HepG2 (cell line): ENCODE measurements around the gene LRRC32. TPM values are rescaled to one million over a fixed set of nuclear protein-coding genes. Genes with fewer than 3 reads are reported as not detected.

Source experiments
- ATAC-seq: fragments of 200-7000 bp; cut with Tn5 transposase; 3 replicates; pipeline ENCODE4 v1.9.1; 2020; ENCODE audit warnings: mild to moderate bottlenecking, moderate library complexity
- BruUV-seq: library from RNA; stranded (reverse); fragments of 400-500 nt; replicated peaks from 2 replicates; lab custom pipeline; 2021; lab: Mats Ljungman, UMichigan
- CTCF ChIA-PET: fragments of 300-600 bp; formaldehyde crosslinking; extraction: SDS; loops from one replicate; lab custom pipeline; 2021; ENCODE audit warnings: low total read pairs, inconsistent platforms, low intra/inter-chr PET ratio; lab: Yijun Ruan, JAX
- POLR2A ChIA-PET: fragments of 350-600 bp; sonication (Branson Sonifier 250); formaldehyde crosslinking; loops from one replicate; lab custom pipeline; 2020; ENCODE audit warnings: antibody characterized with exemption, inconsistent platforms; lab: Yijun Ruan, JAX
- DNase-seq: peaks from one replicate; pipeline ENCODE4 v3.0.0-alpha.2; 2015; ENCODE audit warnings: low spot score
- FAIRE-seq: peaks from 3 replicates; lab custom pipeline; 2011; peaks lifted over from hg19 to GRCh38; lab: Jason Lieb, UNC
- H2AFZ ChIP-seq: one replicate; pipeline ENCODE4 v1.6.1; 2011; ENCODE audit warnings: low read length, inconsistent platforms
- H3K27ac ChIP-seq: fragments of 300-600 bp; 3 replicates; pipeline ENCODE4 v1.8.0; 2011; ENCODE audit warnings: mixed run types, mild to moderate bottlenecking, mixed read lengths, low read length, inconsistent platforms; ENCODE audit not compliant: insufficient read depth; ENCODE audit errors: extremely low read length
- H3K27me3 ChIP-seq, 2 experiments: fragments of 200-600 bp in 1 of 2; 2 replicates in 1 of 2; 3 replicates in 1 of 2; pipeline versions ENCODE4 v1.6.0 to v1.8.0; 2011; ENCODE audit warnings: low read length in 2 of 2, mild to moderate bottlenecking in 2 of 2, moderate library complexity in 2 of 2, inconsistent platforms in 1 of 2; ENCODE audit not compliant: insufficient read depth in 2 of 2, control insufficient read depth in 1 of 2
- H3K36me3 ChIP-seq, 2 experiments: fragments of 200-600 bp in 1 of 2; replicated peaks in 1 of 2; 2 replicates in 1 of 2; 3 replicates in 1 of 2; pipeline versions ENCODE4 v1.5.1 to v1.8.0; 2011; ENCODE audit warnings: low read length in 2 of 2, inconsistent platforms in 1 of 2; ENCODE audit not compliant: insufficient read depth in 2 of 2, control insufficient read depth in 1 of 2
- H3K4me1 ChIP-seq: 2 replicates; pipeline ENCODE4 v1.5.1; 2012; ENCODE audit warnings: low read length, inconsistent platforms; ENCODE audit not compliant: insufficient read depth
- H3K4me2 ChIP-seq: 2 replicates; pipeline ENCODE4 v1.6.0; 2011; ENCODE audit warnings: low read depth, low read length, inconsistent platforms
- H3K4me3 ChIP-seq, 3 experiments: fragments of 200-600 bp in 1 of 3; sonication (generic), shearing (Covaris generic) in 1 of 3; replicated peaks in 1 of 3; 2 replicates each; pipeline ENCODE4 v1.5.1; 2011 to 2016; ENCODE audit warnings: low read length in 3 of 3, inconsistent platforms in 2 of 3, low read depth in 2 of 3, mild to moderate bottlenecking in 2 of 3, control low read depth in 1 of 3, mixed read lengths in 1 of 3; ENCODE audit not compliant: insufficient read depth in 1 of 3
- H3K79me2 ChIP-seq: one replicate; pipeline ENCODE4 v1.6.1; 2011; ENCODE audit warnings: low read length, inconsistent platforms; ENCODE audit not compliant: insufficient read depth
- H3K9ac ChIP-seq: 2 replicates; pipeline ENCODE4 v1.6.0; 2011; ENCODE audit warnings: mild to moderate bottlenecking, low read depth, low read length, inconsistent platforms; ENCODE audit not compliant: insufficient read depth
- H3K9me3 ChIP-seq: 2 replicates; pipeline ENCODE4 v1.5.1; 2012; ENCODE audit warnings: mild to moderate bottlenecking, low read length
- H4K20me1 ChIP-seq: 2 replicates; pipeline ENCODE4 v1.6.0; 2011; ENCODE audit warnings: inconsistent platforms, mild to moderate bottlenecking, low read length, moderate library complexity; ENCODE audit not compliant: insufficient read depth
- ATF7 ChIP-seq, 2 experiments: fragments of 450-650 bp in 1 of 2; sonication (generic) in 1 of 2; formaldehyde crosslinking in 1 of 2; IDR thresholded peaks; 2 replicates each; pipeline versions ENCODE4 v1.4.0 to v1.6.1; 2016 to 2020; ENCODE audit warnings: antibody characterized with exemption in 1 of 2, mild to moderate bottlenecking in 1 of 2, missing genetic modification reagents in 1 of 2
- CREB1 ChIP-seq, 2 experiments: fragments of 450-650 bp in 1 of 2; IDR thresholded peaks; 2 replicates each; pipeline ENCODE4 v1.6.1; 2016 to 2017; ENCODE audit warnings: control low read depth in 1 of 2, mild to moderate bottlenecking in 1 of 2, missing compliant biosample characterization in 1 of 2, missing genetic modification characterization in 1 of 2
- KLF11 ChIP-seq: IDR thresholded peaks from 2 replicates; pipeline ENCODE4 v1.6.1; 2016; ENCODE audit warnings: missing compliant biosample characterization
- NFAT5 ChIP-seq: sonication (generic); formaldehyde crosslinking; IDR thresholded peaks from 2 replicates; pipeline ENCODE4 v1.4.0; 2020; ENCODE audit warnings: missing genetic modification reagents
- NFIC ChIP-seq: IDR thresholded peaks from 2 replicates; pipeline ENCODE4 v1.6.1; 2012; ENCODE audit warnings: mild to moderate bottlenecking, low read length, inconsistent platforms
- PHF5A ChIP-seq: IDR thresholded peaks from one replicate; pipeline ENCODE4 v1.6.1; 2018; ENCODE audit warnings: low read depth, missing genetic modification reagents; ENCODE audit not compliant: unreplicated experiment
- TCF7 ChIP-seq: sonication (generic); IDR thresholded peaks from 2 replicates; pipeline ENCODE4 v1.6.1; 2016; ENCODE audit warnings: antibody characterized with exemption, low read depth
- ZNF274 ChIP-seq: sonication (generic); formaldehyde crosslinking; IDR thresholded peaks from 2 replicates; pipeline ENCODE4 v1.5.1; 2020; ENCODE audit warnings: mild to moderate bottlenecking, missing genetic modification reagents
- ZNF501 ChIP-seq: sonication (generic); formaldehyde crosslinking; IDR thresholded peaks from 2 replicates; pipeline ENCODE4 v1.5.1; 2020; ENCODE audit warnings: mild to moderate bottlenecking, moderate library complexity, missing genetic modification reagents
- ZSCAN22 ChIP-seq: sonication (generic); formaldehyde crosslinking; IDR thresholded peaks from 2 replicates; pipeline ENCODE4 v1.4.0; 2020; ENCODE audit warnings: mild to moderate bottlenecking, missing genetic modification reagents
- WGBS: methylation state at CpG from one replicate; pipeline ENCODE4 v1.1.6; 2017; ENCODE audit warnings: low lambda C conversion rate; 5-methylcytosine and 5-hydroxymethylcytosine counted together
- in situ Hi-C: cut with HindIII; loops from 2 replicates; pipeline ENCODE4 v1.10.0; 2017; ENCODE audit warnings: low pct_unique_long_range_greater_than_20kb; ENCODE audit not compliant: extremely low pct_ligation_motif_present
- intact Hi-C: fragments of 100-400 bp; cut with micrococcal nuclease; formaldehyde crosslinking; loops from one replicate; pipeline ENCODE4 v1.10.0; 2022; ENCODE audit not compliant: unreplicated experiment
- polyA plus RNA-seq, 8 experiments: library from polyadenylated mRNA; depleted of rRNA in 3 of 8; stranded (reverse) in 7 of 8; unstranded in 1 of 8; fragments of >200 nt; fragmentation: Illumina TruSeq in 4 of 8; extraction: Trizol in 4 of 8; gene quantifications; 2 replicates each; pipeline versions ENCODE4 v1.2.1 to v1.2.3, GENCODE V29; 2011 to 2016; ENCODE audit warnings: low read depth in 4 of 8, missing spikeins in 1 of 8, mixed read lengths in 1 of 8; ENCODE audit not compliant: insufficient read depth in 1 of 8
- total RNA-seq, 5 experiments: library from RNA; depleted of rRNA; stranded (reverse); fragments of >200 nt; fragmentation: Illumina TruSeq; extraction: Trizol; gene quantifications; 2 replicates each; pipeline ENCODE4 v1.2.3, GENCODE V29; 2016; ENCODE audit warnings: low read depth in 1 of 5
- TF ChIP-seq, protein P1 (sequence below): sonication (generic); formaldehyde crosslinking; IDR thresholded peaks from 2 replicates; pipeline ENCODE4 v1.4.0; 2020; ENCODE audit warnings: missing genetic modification reagents

The LRRC32 gene
- total and polyA plus RNA-seq, 2 of the 13 experiments (the other 11 are each of a cell fraction or from before 2014, with no cell fraction given), result 0.07 TPM; not detected in 1

DNA sequence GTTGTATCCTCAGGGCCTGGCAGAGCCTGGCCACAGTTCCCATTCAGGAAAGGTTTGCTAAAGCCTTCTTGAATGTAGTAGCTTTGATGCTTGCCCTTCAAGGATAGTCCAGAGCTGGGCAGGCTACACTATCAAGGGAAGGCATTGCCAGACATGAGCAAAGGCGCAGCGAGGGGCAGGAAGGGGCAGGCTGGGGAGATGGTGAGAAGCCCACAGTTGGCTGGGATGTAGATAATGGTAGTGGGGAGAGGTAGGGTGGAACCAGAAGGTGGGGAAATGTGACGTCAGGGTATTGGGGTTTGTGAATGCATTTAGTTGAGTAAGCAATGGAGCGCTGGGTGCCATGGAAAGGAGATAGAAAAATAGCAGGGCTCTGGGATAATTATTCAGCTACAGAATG is 28.6 kb downstream of the LRRC32 start:
- FAIRE-seq, result no peak
- Histone ChIP-seq H3K4me2 (no peak overlapping the region), H3K4me1 (no peaks in the 10 kb centered on the region), H3K27me3 (peaks cover 1 to 38% of the 10 kb centered on the region in 2 experiments; a peak in 3 of 5 replicates), H3K79me2 (no peaks in the 10 kb centered on the region), H3K36me3 (no peaks in the 10 kb centered on the region), H3K9ac (no peak overlapping the region), H4K20me1 (no peaks in the 10 kb centered on the region), H3K4me3 (no peak overlapping the region), H3K27ac (no peak overlapping the region), H2AFZ (no peak overlapping the region), H3K9me3 (no peaks in the 10 kb centered on the region)
- TF ChIP-seq KLF11 (CRISPR knock-in tag), result no peak
- TF ChIP-seq ZSCAN22 (CRISPR knock-in tag), result no peak
- peak; percentile 81 for TF ChIP-seq CREB1 (IDR thresholded peaks at IDR 0.05)
- no peak for TF ChIP-seq CREB1 (CRISPR knock-in tag; IDR thresholded peaks at IDR 0.05)
- TF ChIP-seq ZNF501 (CRISPR knock-in tag), result no peak
- no peak for TF ChIP-seq PHF5A
- TF ChIP-seq ATF7 (IDR thresholded peaks at IDR 0.05), result peak; percentile 30; the same call in 1 of the 2 replicates
- TF ChIP-seq ATF7 (CRISPR knock-in tag; IDR thresholded peaks at IDR 0.05), result no peak
- TF ChIP-seq NFIC, result no peak
- POLR2A ChIA-PET, result no interaction called here
- no peak for DNase-seq
- intact Hi-C loops, result no loop called here
- CTCF ChIA-PET, result no interaction called here
- BruUV-seq, result no TSS peak
- in situ Hi-C loops, result no loop called here
- 39% methylated on average over 4 of the region's 4 CpGs for WGBS
- ATAC-seq, result no peak

DNA sequence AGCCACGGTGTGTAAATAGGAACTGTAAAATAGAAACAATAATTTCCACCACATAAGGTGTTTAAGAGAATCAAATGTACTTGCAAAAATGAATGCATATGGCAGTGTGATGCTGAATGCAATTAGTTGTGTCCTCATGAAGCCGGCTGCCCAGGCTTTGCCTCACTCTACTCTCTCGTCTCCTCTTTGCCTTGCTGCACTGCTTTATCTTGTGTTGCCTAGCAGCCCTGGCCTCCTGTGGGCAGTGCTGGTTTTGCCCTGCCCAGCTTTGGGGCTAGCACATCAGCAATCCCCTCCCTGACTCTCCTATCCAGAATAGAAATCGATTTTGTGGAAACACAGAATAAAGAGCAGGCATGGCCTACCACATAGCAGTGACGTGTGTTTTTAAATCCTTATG is 30.0 kb downstream of the LRRC32 start:
- H3K4me2 ChIP-seq, result no peak overlapping the region
- H2AFZ ChIP-seq, result no peak overlapping the region
- H3K4me3 ChIP-seq, result no peak overlapping the region
- no peak overlapping the region for H3K9ac ChIP-seq
- FAIRE-seq (no peak), DNase-seq (no peak), ATAC-seq (no peak)
- ChIA-PET CTCF (no interaction called here), POLR2A (no interaction called here)
- no peaks in the 10 kb centered on the region for H4K20me1 ChIP-seq
- H3K27me3 ChIP-seq, result peaks cover 6 to 51% of the 10 kb centered on the region in 2 experiments
- no peaks in the 10 kb centered on the region for H3K36me3 ChIP-seq
- 6% methylated on average over 5 of the region's 5 CpGs for WGBS
- in situ Hi-C loops, result no loop called here
- H3K4me1 ChIP-seq, result no peaks in the 10 kb centered on the region
- no peaks in the 10 kb centered on the region for H3K79me2 ChIP-seq
- BruUV-seq, result no TSS peak
- TF ChIP-seq ZNF274, result no peak
- no peak for TF ChIP-seq NFAT5
- TF ChIP-seq, protein P1, sequence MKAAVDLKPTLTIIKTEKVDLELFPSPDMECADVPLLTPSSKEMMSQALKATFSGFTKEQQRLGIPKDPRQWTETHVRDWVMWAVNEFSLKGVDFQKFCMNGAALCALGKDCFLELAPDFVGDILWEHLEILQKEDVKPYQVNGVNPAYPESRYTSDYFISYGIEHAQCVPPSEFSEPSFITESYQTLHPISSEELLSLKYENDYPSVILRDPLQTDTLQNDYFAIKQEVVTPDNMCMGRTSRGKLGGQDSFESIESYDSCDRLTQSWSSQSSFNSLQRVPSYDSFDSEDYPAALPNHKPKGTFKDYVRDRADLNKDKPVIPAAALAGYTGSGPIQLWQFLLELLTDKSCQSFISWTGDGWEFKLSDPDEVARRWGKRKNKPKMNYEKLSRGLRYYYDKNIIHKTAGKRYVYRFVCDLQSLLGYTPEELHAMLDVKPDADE (CRISPR knock-in tag), result no peak
- TF ChIP-seq TCF7, result no peak
- intact Hi-C loops, result no loop called here
- H3K9me3 ChIP-seq, result no peaks in the 10 kb centered on the region
- no peak overlapping the region for H3K27ac ChIP-seq
